ENCODE measurements around the gene CYYR1. TPM values are rescaled to one million over a fixed set of nuclear protein-coding genes. Genes with fewer than 3 reads are reported as not detected.

Gene CYYR1
- polyA plus RNA-seq, 2 of the 4 experiments (the other 2 are of a cell fraction), result not detected

GRCh38 chr21:26508903-26509302, 64.2 kb downstream of the CYYR1 start:
- Histone ChIP-seq H3K4me3 (no peak overlapping the region), H3K27ac (no peak overlapping the region), H3K4me2 (no peak overlapping the region), H3K9me3 (no peaks in the 10 kb centered on the region), H3K4me1 (no peaks in the 10 kb centered on the region)
- TF ChIP-seq USF2 (IDR thresholded peaks at IDR 0.05) (no peak), CBX8 (IDR thresholded peaks at IDR 0.05) (no peak), TP53 (CRISPR knock-in tag; IDR thresholded peaks at IDR 0.05) (no peak), NR3C1 (IDR thresholded peaks at IDR 0.05) (no peak), BHLHE40 (IDR thresholded peaks at IDR 0.05; ENCODE audit: low read depth, low read length) (no peak), SREBF2 (IDR thresholded peaks at IDR 0.05) (no peak), HMGXB4 (CRISPR knock-in tag; IDR thresholded peaks at IDR 0.05; ENCODE audit: borderline replicate concordance) (no peak), GATA3 (IDR thresholded peaks at IDR 0.05; ENCODE audit: borderline replicate concordance) (no peak), JUNB (IDR thresholded peaks at IDR 0.05) (no peak), MAFK (IDR thresholded peaks at IDR 0.05; ENCODE audit: partially characterized antibody) (no peak), E2F6 (IDR thresholded peaks at IDR 0.05; ENCODE audit: borderline replicate concordance, low read depth) (no peak), EHF (CRISPR knock-in tag; IDR thresholded peaks at IDR 0.05) (no peak), ZFP36 (IDR thresholded peaks at IDR 0.05; ENCODE audit: borderline replicate concordance, partially characterized antibody) (no peak), TFCP2L1 (CRISPR knock-in tag; IDR thresholded peaks at IDR 0.05) (no peak), CHD4 (IDR thresholded peaks at IDR 0.05; ENCODE audit: borderline replicate concordance) (no peak), HOXA7 (CRISPR knock-in tag; IDR thresholded peaks at IDR 0.05) (no peak), CBX2 (IDR thresholded peaks at IDR 0.05; ENCODE audit: borderline replicate concordance, low read depth) (no peak), RARB (CRISPR knock-in tag; IDR thresholded peaks at IDR 0.05) (no peak), HEYL (CRISPR knock-in tag; IDR thresholded peaks at IDR 0.05) (no peak), RNF2 (IDR thresholded peaks at IDR 0.05; ENCODE audit: borderline replicate concordance, low read depth) (no peak)
- no peak for ATAC-seq
- ChIA-PET POLR2A (interaction anchor here (0.6 kb wide), 1 partner anchor 216 kb away, joined by 11 read pairs; no protein-coding TSS in a partner anchor), CTCF (no interaction called here)
- no peak for FAIRE-seq
- 0% methylated on average over 2 of the region's 2 CpGs for WGBS (ENCODE audit: missing lambda C conversion rate)
- DNase-seq (ENCODE audit: low read depth in 1 of 2, low spot score in 1 of 2), result no peak

- POLR2A ChIA-PET, result no interaction called here
- WGBS (ENCODE audit: missing lambda C conversion rate), result 0% methylated on average over 1 of the region's 1 CpG
These were observed 66.1 kb downstream of the CYYR1 start for GRCh38 chr21:26506956-26507355.

GRCh38 chr21:26505211-26505610, 67.9 kb downstream of the CYYR1 start:
- Histone ChIP-seq H3K4me1 (no peaks in the 10 kb centered on the region), H3K4me2 (no peak overlapping the region), H3K4me3 (no peak overlapping the region), H3K27ac (no peak overlapping the region), H3K9me3 (no peaks in the 10 kb centered on the region)
- ChIA-PET CTCF (no interaction called here), POLR2A (no interaction called here)
- no peak for TF ChIP-seq JUN (IDR thresholded peaks at IDR 0.05)
- TF ChIP-seq RARB (CRISPR knock-in tag; IDR thresholded peaks at IDR 0.05), result no peak
- TF ChIP-seq FOSB (CRISPR knock-in tag; IDR thresholded peaks at IDR 0.05), result no peak
- no peak for TF ChIP-seq FOXS1 (CRISPR knock-in tag; IDR thresholded peaks at IDR 0.05)
- TF ChIP-seq ZFP36 (IDR thresholded peaks at IDR 0.05; ENCODE audit: borderline replicate concordance, partially characterized antibody), result no peak
- DNase-seq (ENCODE audit: low read depth in 1 of 2, low spot score in 1 of 2) (no peak), FAIRE-seq (no peak), ATAC-seq (no peak)
- 86% methylated on average over 1 of the region's 1 CpG for WGBS (ENCODE audit: missing lambda C conversion rate)

More at GRCh38 chr21:26506956-26507355, 66.1 kb downstream of the CYYR1 start:
- TF ChIP-seq MYC (IDR thresholded peaks at IDR 0.05; ENCODE audit: borderline replicate concordance, low read length) (no peak), HDAC2 (IDR thresholded peaks at IDR 0.05) (no peak), HOXA7 (CRISPR knock-in tag; IDR thresholded peaks at IDR 0.05) (no peak), CBX8 (IDR thresholded peaks at IDR 0.05) (no peak), POLR2A (IDR thresholded peaks at IDR 0.05; ENCODE audit: low read length) (no peak)
- Histone ChIP-seq H3K9me3 (no peaks in the 10 kb centered on the region), H3K4me2 (no peak overlapping the region), H3K27ac (no peak overlapping the region), H3K4me1 (no peaks in the 10 kb centered on the region), H3K4me3 (no peak overlapping the region)
- no peak for FAIRE-seq
- DNase-seq (ENCODE audit: low read depth in 1 of 2, low spot score in 1 of 2), result no peak
- ATAC-seq, result no peak
- CTCF ChIA-PET, result no interaction called here

Measured in A549 (cell line).